SU-DHL-6 (cell line): Measurements from ENCODE around the gene IL6ST.

ENCODE experiments used
- H2AFZ ChIP-seq: fragments of 200-600 bp; sonication (generic); 2 replicates; pipeline ENCODE4 v1.6.1; 2014; ENCODE audit warnings: low read depth, mild to moderate bottlenecking, moderate library complexity, mixed read lengths, antibody characterized with exemption, low read length; ENCODE audit not compliant: severe bottlenecking
- H3F3A ChIP-seq: fragments of 200-600 bp; shearing (Covaris generic); 2 replicates; pipeline ENCODE4 v1.6.0; 2016; ENCODE audit warnings: antibody characterized with exemption, mild to moderate bottlenecking; ENCODE audit not compliant: insufficient read depth
- H3K27ac ChIP-seq: fragments of 200-600 bp; sonication (generic); 2 replicates; pipeline ENCODE4 v1.5.1; 2016; ENCODE audit warnings: low read depth, mild to moderate bottlenecking, low read length, moderate library complexity, mixed read lengths
- H3K27me3 ChIP-seq: fragments of 200-600 bp; sonication (generic), shearing (Covaris generic); 2 replicates; pipeline ENCODE4 v1.6.0; 2014; ENCODE audit warnings: mild to moderate bottlenecking, low read length
- H3K36me3 ChIP-seq: fragments of 200-600 bp; sonication (generic); 2 replicates; pipeline ENCODE4 v1.6.1; 2014; ENCODE audit warnings: mild to moderate bottlenecking, low read length, mixed read lengths
- H3K4me2 ChIP-seq: fragments of 300-600, 200-600 bp; shearing (Covaris generic), sonication (generic); 2 replicates; pipeline ENCODE4 v1.6.0; 2014; ENCODE audit warnings: low read length, low read depth, mild to moderate bottlenecking; ENCODE audit not compliant: poor library complexity, severe bottlenecking
- H3K4me3 ChIP-seq: fragments of 200-600 bp; sonication (generic); 2 replicates; pipeline ENCODE4 v1.5.1; 2014; ENCODE audit warnings: antibody characterized with exemption, low read length, mild to moderate bottlenecking, mixed read lengths; ENCODE audit not compliant: insufficient read depth, poor library complexity, severe bottlenecking
- H3K79me2 ChIP-seq: fragments of 200-600 bp; sonication (generic); 2 replicates; pipeline ENCODE4 v1.6.1; 2014; ENCODE audit warnings: mild to moderate bottlenecking, low read length, moderate library complexity; ENCODE audit not compliant: insufficient read depth
- H3K9ac ChIP-seq: fragments of 200-600 bp; sonication (generic); 2 replicates; pipeline ENCODE4 v1.7.0; 2014; ENCODE audit warnings: mild to moderate bottlenecking, low read length
- H3K9me2 ChIP-seq: fragments of 200-600 bp; sonication (generic); replicated peaks from 2 replicates; pipeline ENCODE4 v1.6.1; 2014; ENCODE audit warnings: low read length; ENCODE audit not compliant: insufficient read depth
- H3K9me3 ChIP-seq: fragments of 200-600 bp; sonication (generic); 2 replicates; pipeline ENCODE4 v1.6.1; 2014; ENCODE audit warnings: low read length, mixed read lengths; ENCODE audit not compliant: insufficient read depth
- H4K20me1 ChIP-seq: fragments of 200-600 bp; sonication (generic); 2 replicates; pipeline ENCODE4 v1.6.1; 2014; ENCODE audit warnings: low read depth, mild to moderate bottlenecking, antibody characterized with exemption, low read length, moderate library complexity, mixed read lengths
- EZH2phosphoT487 ChIP-seq: fragments of 200-600 bp; sonication (generic), shearing (Covaris generic); conservative IDR thresholded peaks from 2 replicates; pipeline ENCODE4 v1.6.1; 2018; ENCODE audit warnings: mild to moderate bottlenecking, antibody characterized with exemption, low read length, moderate library complexity, mixed read lengths
- TF ChIP-seq, protein P1 (sequence below): fragments of 200-600 bp; sonication (generic); IDR thresholded peaks from one replicate; pipeline ENCODE4 v1.5.1; 2017; ENCODE audit warnings: antibody characterized with exemption, mild to moderate bottlenecking, low read length, moderate library complexity; ENCODE audit not compliant: insufficient read depth, poor library complexity, severe bottlenecking

The IL6ST gene

DNA sequence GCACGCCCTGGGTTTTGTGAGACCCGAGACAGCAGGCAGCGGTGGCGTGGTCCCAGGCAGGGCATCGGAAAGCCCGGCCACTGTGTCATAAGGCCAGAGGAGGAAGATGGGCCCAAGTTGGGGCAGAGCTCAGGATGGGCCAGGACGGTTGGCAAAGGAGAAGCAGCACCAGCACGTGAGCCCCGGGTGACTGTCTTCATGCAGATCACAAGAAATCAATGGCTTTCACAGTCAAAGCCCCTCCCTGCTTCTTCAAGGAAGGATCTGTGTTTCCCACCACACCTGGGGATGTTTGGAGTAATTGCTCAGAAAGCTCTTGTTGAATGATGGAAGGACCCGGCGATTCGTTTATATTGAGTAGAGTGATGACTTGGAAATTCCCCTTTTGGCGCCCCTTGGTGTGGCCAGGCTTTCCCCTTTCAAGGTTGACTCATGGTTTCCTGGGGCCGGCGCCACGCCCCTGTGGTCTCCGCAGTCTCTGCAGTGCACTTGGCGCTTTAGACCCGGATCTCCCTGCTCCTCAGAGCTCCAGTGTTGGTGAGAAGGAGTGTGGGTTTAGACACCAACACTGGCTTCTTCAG, 91.6 kb downstream of the IL6ST start:
- Histone ChIP-seq H3K4me3 (no peak overlapping the region), H3K9ac (no peak overlapping the region), H3K4me2 (no peak overlapping the region), H3K27me3 (no peaks in the 10 kb centered on the region), H3K27ac (no peak overlapping the region), H2AFZ (no peak overlapping the region), H3K79me2 (no peaks in the 10 kb centered on the region), H3K9me3 (no peaks in the 10 kb centered on the region), H3F3A (no peaks in the 10 kb centered on the region), H3K36me3 (no peaks in the 10 kb centered on the region), H3K9me2 (no peaks in the 10 kb centered on the region), H4K20me1 (no peaks in the 10 kb centered on the region)
- TF ChIP-seq, protein P1, sequence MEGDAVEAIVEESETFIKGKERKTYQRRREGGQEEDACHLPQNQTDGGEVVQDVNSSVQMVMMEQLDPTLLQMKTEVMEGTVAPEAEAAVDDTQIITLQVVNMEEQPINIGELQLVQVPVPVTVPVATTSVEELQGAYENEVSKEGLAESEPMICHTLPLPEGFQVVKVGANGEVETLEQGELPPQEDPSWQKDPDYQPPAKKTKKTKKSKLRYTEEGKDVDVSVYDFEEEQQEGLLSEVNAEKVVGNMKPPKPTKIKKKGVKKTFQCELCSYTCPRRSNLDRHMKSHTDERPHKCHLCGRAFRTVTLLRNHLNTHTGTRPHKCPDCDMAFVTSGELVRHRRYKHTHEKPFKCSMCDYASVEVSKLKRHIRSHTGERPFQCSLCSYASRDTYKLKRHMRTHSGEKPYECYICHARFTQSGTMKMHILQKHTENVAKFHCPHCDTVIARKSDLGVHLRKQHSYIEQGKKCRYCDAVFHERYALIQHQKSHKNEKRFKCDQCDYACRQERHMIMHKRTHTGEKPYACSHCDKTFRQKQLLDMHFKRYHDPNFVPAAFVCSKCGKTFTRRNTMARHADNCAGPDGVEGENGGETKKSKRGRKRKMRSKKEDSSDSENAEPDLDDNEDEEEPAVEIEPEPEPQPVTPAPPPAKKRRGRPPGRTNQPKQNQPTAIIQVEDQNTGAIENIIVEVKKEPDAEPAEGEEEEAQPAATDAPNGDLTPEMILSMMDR: no peak

- no peaks in the 10 kb centered on the region for H4K20me1 ChIP-seq
- no peaks in the 10 kb centered on the region for H3K9me2 ChIP-seq
- no peaks in the 10 kb centered on the region for H3K79me2 ChIP-seq
- H3K9me3 ChIP-seq: no peaks in the 10 kb centered on the region
- no peaks in the 10 kb centered on the region for H3F3A ChIP-seq
- H3K9ac ChIP-seq: no peak overlapping the region
- no peak overlapping the region for H3K4me2 ChIP-seq
- no peak overlapping the region for H3K27ac ChIP-seq
- no peak overlapping the region for H2AFZ ChIP-seq
- no peak for TF ChIP-seq EZH2phosphoT487
- H3K27me3 ChIP-seq: no peaks in the 10 kb centered on the region
- no peaks in the 10 kb centered on the region for H3K36me3 ChIP-seq
- no peak overlapping the region for H3K4me3 ChIP-seq
Observed at GRCh38 chr5:55902696-55903095, 92.1 kb downstream of the IL6ST start.

- no peaks in the 10 kb centered on the region for H3K79me2 ChIP-seq
- H3K27ac ChIP-seq: no peak overlapping the region
- no peak overlapping the region for H2AFZ ChIP-seq
- TF ChIP-seq EZH2phosphoT487: no peak
- TF ChIP-seq, protein P1: no peak
- H3F3A ChIP-seq: no peaks in the 10 kb centered on the region
- no peaks in the 10 kb centered on the region for H3K27me3 ChIP-seq
- no peaks in the 10 kb centered on the region for H3K9me2 ChIP-seq
- H3K9ac ChIP-seq: no peak overlapping the region
- H3K36me3 ChIP-seq: no peaks in the 10 kb centered on the region
- H3K4me2 ChIP-seq: no peak overlapping the region
- no peak overlapping the region for H3K4me3 ChIP-seq
- H3K9me3 ChIP-seq: no peaks in the 10 kb centered on the region
- no peaks in the 10 kb centered on the region for H4K20me1 ChIP-seq
Observed at GRCh38 chr5:55900776-55901175, 94.0 kb downstream of the IL6ST start.

DNA sequence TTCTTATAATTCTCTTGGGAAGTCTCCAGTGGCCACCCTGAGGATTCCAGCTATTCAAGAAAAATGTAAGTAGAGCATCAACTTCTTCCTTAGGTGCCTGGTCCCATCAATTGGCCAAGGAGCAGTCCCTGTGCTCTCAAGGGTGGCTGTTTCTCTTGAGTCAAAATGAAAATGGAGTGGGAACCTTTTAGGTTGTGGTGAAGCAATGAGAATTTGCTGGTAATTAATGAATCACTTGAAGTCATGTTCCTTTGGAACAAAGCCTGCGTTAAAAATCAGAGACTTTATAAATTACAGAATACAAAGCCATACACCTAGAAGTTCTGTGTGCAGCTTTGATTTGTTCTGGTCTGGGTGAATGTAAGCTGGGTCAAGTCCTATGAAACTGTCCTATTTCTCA, 94.7 kb downstream of the IL6ST start:
- Histone ChIP-seq H3K79me2 (no peaks in the 10 kb centered on the region), H3K4me3 (no peak overlapping the region), H3F3A (no peaks in the 10 kb centered on the region), H3K9me3 (no peaks in the 10 kb centered on the region), H3K4me2 (no peak overlapping the region), H2AFZ (no peak overlapping the region), H3K9me2 (no peaks in the 10 kb centered on the region), H3K9ac (no peak overlapping the region), H3K27me3 (no peaks in the 10 kb centered on the region), H4K20me1 (no peaks in the 10 kb centered on the region), H3K27ac (no peak overlapping the region), H3K36me3 (no peaks in the 10 kb centered on the region)
- no peak for TF ChIP-seq EZH2phosphoT487
